Globus pallidus (tissue), 1 donor: ENCODE data around the gene LRRK1.

ENCODE experiments used
- DNase-seq: peaks from one replicate; pipeline ENCODE4 v3.0.0-alpha.2; 2015; ENCODE audit warnings: low spot score

Gene LRRK1

GRCh38 chr15:101056366-101057334, 137.5 kb downstream of the LRRK1 start:
- DNase-seq = no peak

DNA sequence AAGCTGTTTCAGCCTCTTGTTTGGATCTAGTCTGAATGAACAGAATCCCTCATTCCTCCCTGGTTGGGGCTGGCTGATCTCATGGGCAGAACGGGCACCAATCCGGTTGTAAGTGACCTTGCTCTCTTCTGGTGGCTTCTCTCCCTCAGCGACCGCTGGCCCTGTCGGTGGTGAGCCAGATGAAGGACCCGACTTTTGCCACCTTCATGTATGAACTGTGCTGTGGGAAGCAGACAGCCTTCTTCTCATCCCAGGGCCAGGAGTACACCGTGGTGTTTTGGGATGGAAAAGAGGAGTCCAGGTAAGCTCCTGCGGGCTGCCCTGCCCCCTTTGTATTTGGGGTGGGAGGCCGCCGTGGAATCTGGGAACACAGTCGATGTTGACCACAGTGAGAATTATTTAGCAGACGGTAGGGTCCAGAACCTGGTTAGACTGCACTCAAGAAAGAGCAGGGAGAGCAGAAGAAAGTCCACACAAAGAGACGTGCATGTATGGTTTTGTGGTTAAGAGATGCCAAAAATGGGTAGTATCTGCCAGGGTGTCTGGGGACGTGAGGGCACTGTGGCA, 138.8 kb downstream of the LRRK1 start:
- no peak for DNase-seq

DNA sequence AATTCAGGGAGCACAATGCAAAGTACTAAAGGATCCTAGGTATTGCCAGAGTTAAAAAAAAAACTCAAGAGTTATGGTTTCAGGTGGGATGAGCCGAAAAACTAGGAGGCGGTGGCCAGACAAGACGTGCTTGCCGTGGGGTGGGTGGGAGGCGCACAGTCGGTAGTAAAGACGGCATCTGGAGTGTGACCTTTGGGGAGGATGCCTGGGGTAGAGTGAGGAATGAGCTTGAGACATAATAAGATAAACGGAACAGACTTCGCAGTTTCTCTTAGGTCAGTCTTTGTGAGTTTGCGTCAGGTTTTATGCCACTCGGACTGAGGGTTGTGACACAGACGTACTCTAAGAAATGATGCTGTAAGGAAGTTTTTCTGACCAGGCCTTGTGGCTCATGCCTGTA, 139.6 kb downstream of the LRRK1 start:
- DNase-seq = no peak

GRCh38 chr15:101059381-101060341, 140.5 kb downstream of the LRRK1 start:
- no peak for DNase-seq

DNA sequence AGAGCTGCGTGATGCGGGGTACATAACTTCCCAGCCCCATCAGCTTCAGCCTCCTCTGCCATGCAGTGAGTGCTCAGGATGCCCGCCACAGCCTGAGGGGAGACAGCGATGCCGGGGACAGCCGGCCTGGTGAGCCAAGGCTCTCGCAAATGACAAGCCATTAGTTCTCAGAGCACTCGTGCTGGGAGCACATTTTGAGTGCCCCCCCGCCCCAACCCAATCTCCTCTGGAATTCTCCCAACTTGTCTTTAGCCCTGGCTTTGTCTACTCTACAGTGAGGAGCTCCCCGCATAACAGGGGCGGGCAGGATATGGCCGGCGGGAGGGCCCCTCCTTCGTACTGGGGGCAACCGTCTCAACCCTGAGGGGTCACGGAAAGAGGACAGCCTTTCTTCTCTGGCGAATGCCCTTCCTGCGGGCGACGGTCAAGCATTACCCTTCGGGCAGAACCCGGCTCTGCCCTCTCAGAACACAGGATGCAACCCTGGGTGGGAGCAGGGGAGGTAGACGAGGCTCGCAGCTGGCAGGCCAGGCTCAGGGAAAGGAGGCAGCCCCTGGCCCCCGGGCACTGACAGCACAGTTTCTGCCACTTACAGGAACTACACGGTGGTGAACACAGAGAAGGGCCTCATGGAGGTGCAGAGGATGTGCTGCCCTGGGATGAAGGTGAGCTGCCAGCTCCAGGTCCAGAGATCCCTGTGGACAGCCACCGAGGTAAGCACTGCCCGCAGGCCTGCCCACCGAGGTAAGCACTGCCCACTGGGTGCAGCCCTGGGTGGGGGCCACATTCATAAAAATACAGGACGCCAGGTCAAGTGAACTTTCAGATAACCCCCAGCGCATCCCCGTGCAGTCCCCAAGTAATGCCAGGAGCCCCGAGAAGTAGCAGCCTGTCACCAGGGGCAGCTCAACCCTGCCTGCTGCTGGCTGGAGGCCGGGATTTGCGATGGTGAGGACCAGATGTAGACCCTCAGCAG, 141.7 kb downstream of the LRRK1 start:
- no peak for DNase-seq

DNA sequence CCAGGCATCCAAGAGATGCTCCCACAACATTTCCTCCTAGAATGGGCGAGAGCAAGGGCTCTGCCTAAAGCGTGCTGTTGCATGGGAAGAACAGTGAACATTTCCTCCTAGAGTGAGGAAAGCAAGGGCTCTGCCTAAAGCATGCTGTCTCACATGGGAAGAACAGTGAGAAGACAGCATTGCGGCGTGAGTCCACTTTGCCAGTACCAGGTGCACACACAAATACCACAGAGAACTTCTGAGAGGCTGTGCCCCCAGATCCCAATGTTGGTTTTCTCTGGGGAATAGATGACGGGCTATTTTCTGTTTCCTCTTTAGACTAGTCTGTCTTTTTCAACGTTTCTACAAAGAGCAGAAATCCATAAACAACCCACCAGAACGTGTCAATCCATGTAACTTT, 142.9 kb downstream of the LRRK1 start:
- DNase-seq = no peak

GRCh38 chr15:101062471-101063171, 143.5 kb downstream of the LRRK1 start:
- no peak for DNase-seq

- no peak for DNase-seq
Observed at GRCh38 chr15:101063212-101063611, 144.1 kb downstream of the LRRK1 start.

DNA sequence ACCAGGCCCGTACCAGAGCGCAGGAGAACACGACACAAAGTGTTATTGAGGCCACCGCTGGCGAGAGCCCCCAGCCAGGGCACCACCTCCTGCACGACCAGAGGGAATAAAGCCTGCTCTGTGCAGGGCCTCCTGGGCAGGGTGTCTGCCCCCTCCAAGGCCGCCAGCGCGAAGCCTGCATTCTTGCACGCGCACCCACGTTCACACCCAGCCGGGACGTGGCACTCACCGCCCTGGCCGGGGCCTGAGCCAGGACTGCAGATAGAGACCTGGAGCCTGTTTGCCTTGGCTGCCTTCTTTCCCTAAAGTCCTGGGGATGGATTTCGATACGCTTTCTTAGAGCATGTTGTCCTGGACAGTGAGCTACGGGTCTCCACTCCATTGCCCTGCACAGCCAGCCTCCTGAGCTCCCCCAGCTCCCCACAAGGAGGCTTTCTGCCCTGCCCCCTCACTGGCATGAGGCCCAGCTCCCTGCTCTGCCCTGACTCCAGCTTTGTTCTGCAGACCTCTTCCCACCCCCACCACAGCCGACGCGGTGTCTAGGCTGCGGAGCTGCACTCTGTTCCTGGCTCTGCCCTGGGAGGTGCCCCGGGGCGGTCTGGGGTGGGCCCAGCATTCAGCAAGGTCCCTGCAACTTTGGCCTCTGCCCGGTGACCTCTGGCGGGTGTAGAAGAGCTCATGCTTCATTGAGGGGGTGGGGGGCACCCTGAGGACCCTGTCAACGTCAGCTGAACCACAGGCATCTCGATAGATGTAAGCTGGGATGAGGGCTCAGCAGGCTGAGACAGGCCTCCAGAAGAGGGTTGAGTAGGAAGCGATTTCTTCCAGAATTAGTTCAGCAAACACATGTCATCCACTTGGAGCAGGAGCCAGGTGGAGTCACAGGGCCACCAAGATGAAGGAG, 145.0 kb downstream of the LRRK1 start:
- DNase-seq = peak; percentile 54

- DNase-seq = no peak
Observed at GRCh38 chr15:101064795-101065569, 145.8 kb downstream of the LRRK1 start.

DNA sequence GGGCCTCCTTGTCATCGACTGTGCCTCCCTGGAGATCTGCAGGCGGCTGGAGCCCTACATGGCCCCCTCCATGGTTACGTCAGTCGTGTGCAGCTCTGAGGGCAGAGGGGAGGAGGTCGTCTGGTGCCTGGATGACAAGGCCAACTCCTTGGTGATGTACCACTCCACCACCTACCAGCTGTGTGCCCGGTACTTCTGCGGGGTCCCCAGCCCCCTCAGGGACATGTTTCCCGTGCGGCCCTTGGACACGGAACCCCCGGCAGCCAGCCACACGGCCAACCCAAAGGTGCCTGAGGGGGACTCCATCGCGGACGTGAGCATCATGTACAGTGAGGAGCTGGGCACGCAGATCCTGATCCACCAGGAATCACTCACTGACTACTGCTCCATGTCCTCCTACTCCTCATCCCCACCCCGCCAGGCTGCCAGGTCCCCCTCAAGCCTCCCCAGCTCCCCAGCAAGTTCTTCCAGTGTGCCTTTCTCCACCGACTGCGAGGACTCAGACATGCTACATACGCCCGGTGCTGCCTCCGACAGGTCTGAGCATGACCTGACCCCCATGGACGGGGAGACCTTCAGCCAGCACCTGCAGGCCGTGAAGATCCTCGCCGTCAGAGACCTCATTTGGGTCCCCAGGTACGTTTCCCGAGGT, 146.5 kb downstream of the LRRK1 start:
- DNase-seq = no peak

- DNase-seq = no peak
Observed at GRCh38 chr15:101066501-101067408, 147.6 kb downstream of the LRRK1 start.

DNA sequence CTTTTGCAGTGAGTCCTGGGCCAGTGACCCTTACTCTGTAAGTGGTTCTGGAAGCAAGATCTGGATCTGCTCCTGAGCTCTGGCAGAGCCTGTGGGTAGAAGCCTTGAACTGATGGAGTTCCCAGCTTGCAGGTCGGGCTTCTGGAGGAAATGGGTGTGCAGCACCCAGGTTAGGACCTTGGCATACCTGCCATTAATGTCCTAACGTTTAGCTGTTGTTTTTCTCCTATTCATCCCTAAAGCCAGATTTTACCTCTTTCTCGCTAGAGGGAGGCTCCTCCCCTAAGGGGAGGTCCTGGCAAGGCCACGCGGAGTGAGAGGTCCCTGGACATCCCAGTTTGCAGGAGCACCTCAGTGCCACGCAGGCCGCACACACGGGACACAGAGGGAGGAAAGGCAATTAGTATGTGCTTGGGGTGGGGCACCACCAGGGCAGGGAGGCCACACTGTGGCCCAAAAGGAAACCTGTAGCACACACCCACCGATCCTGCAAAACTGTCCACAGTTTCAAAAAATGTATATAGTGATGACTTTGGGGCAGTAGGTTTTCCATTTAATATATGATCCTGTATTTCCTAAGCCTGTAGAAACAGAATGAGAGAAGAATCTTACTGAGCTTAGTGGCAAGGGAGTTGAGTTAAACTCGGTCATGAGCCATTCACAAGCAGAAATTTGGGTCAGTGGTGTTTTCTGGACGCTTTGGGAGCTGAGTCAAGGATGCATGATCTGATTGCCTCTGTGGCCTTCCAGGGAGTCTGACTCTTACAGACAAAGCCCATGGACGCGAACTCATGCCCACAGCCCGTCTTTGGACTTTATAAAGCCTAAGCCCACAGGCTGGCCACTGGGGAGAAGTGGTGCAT, 148.7 kb downstream of the LRRK1 start:
- no peak for DNase-seq

GRCh38 chr15:101068523-101068960, 149.4 kb downstream of the LRRK1 start:
- DNase-seq = no peak

- no peak for DNase-seq
Observed at GRCh38 chr15:101068961-101069653, 149.9 kb downstream of the LRRK1 start.
